CMK (cell line): ENCODE data around the gene IKZF5.

ENCODE experiments used
- DNase-seq: peaks from one replicate; pipeline ENCODE4 v3.0.0-alpha.2; 2010; ENCODE audit warnings: low read depth

IKZF5 gene, protein sequence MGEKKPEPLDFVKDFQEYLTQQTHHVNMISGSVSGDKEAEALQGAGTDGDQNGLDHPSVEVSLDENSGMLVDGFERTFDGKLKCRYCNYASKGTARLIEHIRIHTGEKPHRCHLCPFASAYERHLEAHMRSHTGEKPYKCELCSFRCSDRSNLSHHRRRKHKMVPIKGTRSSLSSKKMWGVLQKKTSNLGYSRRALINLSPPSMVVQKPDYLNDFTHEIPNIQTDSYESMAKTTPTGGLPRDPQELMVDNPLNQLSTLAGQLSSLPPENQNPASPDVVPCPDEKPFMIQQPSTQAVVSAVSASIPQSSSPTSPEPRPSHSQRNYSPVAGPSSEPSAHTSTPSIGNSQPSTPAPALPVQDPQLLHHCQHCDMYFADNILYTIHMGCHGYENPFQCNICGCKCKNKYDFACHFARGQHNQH

DNA sequence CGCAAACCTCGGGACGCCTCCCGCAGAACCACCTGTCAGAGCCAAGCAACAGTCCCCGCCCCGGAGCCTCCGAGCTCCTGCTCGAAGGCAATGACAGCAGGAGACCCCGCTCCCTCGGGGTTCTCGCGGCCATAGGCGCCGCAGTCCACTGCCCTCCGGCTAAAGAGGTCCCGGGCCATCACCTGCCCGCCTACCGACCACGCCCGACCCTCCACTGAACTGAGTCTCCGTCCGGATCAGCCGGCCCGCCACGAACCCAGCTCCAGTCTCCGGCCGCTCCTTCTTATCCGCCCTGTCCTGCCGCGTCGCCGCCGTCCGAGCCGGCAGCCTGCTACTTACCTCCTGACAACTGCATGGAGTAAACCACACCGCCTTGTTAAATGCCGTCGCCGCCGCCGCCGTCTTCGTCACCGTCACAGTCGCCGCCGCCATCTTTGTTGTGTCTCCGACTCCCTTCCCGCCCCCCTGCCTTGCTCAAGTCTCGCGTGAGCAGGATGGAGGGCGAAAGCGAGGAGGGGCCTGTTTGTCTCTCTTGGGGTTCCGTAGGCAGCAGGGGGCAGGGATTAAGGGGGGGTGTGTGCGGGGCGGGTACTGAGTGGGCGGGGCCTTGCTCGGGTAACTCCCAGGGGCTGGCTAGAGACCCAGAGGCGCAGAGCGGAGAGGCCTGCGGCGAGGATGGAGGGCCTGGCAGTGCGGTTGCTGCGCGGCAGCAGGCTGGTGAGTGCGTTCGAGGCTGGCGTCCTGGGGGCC lies at the start of gene IKZF5, which contains the start of gene ACADSB:
TSS of gene IKZF5 (minus strand) at position 441 of the 750 bp plus-strand sequence. CDS start 10,170 bp downstream, outside the sequence.
TSS of gene ACADSB (plus strand) at position 652 of the 750 bp plus-strand sequence. CDS start at position 676, 24 bp downstream.
- DNase-seq, result peak; percentile 94

DNA sequence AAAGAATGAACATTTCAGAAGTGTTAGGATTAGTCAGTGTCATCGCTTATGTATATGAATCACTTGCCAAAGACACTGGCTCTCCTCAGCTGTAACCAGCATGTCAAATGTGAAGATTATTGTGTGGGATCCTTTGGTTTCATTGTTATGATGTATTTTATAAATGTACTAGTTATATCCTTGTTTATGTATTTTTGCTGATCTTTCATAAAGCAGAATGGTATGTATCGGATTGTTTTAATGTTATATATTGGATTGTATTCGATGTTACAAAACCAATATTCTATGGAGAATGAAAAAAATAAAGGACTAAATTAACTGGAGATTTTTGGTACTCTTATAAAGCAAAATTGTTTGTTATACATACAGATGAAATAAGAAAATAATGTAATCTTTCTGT lies 49.4 kb upstream of the IKZF5 start:
- DNase-seq, result no peak

GRCh38 chr10:123045961-123046731 lies 37.6 kb upstream of the IKZF5 start:
- DNase-seq, result no peak

DNA sequence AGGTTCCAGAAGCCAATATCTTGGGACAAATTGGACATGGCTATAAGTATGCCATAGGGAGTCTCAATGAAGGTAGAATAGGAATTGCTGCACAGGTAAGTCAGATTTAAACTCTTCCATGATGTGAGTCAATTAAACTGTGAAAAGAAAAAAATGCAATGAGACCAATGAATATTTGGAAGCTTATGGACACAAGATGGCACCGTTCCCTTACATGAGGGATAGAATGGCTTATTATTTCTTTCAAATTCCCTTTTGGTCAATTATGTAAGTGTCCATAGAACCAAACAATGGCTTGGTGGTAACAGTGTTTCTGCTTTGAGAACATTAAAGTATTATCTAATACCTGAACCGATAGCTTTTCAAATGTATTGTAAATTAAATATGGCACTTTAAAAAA lies 35.8 kb upstream of the IKZF5 start:
- no peak for DNase-seq

DNA sequence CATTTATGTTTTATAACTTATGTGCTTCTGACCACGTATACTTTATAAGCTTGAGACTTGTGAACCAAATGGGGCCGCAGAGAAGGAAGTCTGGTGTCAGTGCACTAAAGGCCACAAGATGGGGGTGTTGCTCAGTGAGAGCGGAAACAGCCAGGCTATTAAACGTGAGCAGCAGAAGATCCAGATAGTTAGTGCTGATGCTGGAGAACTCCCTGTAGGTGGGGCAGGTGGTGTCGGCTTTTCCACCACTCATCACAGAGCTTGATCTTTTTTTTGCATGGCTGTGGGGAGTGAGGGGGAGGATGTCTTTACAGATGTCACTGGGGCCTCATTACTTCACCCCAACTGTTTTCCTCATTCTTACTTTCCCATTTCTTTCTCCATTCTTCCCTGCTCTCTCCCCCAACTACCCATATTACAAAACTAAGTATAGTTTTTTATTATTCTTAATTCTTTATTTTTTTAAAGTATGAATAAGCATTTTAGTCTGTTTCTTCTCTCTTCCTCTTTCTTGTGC lies 34.9 kb upstream of the IKZF5 start:
- DNase-seq, result peak; percentile 40

- DNase-seq, result no peak
Observed at GRCh38 chr10:123042708-123043408, 34.3 kb upstream of the IKZF5 start.

GRCh38 chr10:123039632-123039930 lies 31.0 kb upstream of the IKZF5 start:
- DNase-seq, result no peak

DNA sequence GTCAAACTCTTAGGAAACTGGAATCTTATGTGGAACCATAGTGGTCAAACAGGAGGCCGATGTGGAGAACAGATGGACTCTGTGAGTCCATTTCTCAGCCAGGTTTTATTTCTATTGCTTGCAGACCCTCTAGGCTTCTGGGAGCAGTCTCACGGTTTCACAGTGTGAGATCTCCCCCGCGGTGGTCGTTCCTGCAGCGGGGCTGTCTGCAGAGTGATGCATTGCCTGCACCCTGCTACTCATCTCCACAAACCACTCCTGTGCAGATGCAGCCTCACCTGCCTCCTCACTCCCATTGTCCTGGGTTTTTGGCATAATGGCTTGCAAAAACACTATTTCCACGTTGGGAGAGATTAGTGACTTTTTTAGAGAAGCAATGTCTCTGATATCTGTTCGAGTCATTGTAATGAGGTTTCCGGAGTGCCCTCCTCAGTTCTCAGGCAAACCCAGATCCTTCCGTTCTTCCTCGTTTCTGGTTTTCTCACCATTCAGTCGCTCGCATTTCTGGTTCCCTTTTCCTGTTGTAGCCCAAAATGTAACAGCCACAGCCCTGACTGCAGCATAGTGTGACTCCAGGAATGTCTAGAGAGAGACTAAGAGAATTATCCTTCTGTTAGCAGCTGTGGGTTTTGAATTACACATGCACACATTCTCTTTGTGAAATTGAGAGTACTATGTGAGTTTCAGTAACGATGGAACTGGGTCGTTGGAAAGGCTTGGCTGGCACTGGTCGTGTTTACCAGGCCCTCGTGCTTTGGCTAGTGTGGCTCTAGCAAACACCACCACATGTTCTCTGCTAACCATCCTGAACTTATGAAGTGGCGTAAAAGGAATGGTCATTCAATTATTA lies 30.4 kb upstream of the IKZF5 start:
- DNase-seq, result no peak

- DNase-seq, result no peak
Observed at GRCh38 chr10:123035467-123036086, 27.0 kb upstream of the IKZF5 start.

- DNase-seq, result no peak
Observed at GRCh38 chr10:123034332-123034731, 25.7 kb upstream of the IKZF5 start.

DNA sequence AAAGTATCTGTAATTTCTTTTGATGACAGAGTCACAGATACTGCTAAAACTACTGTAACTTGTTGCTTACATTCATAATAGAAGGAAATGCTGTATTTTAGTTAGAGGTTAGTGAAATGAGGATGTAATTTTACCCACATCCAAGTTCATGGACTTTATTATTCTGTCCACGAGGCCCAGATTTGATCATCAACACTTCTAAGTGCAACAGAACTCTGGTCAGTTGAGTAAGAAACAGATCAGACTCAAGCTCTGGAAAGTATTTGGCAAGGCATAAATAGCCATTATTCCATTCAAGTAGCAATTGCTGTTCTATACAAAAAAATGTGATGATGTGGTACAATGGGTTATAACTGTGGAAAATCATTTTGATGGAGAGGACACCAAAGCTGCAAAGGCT lies 22.5 kb upstream of the IKZF5 start:
- DNase-seq, result no peak

DNA sequence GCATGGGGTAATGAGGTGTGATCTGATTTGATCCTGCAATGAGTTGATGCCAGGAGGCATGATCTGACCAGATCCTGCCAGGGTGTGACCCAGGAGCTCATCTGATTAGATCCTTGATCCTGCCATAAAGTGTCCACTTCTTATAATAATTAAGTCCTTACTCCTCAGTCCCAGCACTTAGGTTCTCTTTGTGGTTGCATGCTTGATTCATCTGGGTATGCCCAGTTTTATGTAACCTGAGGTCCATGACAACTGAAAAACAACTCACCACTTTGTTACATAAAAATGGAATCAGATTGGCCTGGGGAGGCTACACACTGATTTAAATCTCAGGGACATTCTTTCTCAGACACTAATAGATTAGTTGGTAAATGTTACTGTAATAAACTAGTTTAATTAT lies 19.3 kb upstream of the IKZF5 start:
- DNase-seq, result no peak

GRCh38 chr10:123026302-123026701 lies 17.7 kb upstream of the IKZF5 start:
- DNase-seq, result no peak

DNA sequence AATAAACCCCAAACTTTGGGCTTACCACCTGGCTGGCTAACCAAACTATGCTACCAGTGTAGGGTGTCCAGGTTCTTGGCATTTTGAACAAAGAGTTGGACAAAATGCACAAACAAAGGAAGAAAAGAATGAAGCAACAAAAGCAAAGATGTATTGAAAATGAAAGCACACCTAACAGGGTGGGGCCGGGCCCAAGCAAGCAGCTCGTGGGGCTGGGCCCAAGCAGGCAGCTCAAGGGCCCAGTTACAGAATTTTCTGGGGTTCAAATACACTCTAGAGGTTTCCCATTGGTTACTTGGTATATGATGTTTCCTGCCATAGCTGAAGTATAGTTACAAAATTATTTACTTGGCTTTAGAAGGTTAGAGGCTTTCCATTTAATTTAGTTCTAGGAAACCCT lies 15.9 kb upstream of the IKZF5 start:
- no peak for DNase-seq

- DNase-seq, result no peak
Observed at GRCh38 chr10:123021517-123021916, 12.9 kb upstream of the IKZF5 start.

DNA sequence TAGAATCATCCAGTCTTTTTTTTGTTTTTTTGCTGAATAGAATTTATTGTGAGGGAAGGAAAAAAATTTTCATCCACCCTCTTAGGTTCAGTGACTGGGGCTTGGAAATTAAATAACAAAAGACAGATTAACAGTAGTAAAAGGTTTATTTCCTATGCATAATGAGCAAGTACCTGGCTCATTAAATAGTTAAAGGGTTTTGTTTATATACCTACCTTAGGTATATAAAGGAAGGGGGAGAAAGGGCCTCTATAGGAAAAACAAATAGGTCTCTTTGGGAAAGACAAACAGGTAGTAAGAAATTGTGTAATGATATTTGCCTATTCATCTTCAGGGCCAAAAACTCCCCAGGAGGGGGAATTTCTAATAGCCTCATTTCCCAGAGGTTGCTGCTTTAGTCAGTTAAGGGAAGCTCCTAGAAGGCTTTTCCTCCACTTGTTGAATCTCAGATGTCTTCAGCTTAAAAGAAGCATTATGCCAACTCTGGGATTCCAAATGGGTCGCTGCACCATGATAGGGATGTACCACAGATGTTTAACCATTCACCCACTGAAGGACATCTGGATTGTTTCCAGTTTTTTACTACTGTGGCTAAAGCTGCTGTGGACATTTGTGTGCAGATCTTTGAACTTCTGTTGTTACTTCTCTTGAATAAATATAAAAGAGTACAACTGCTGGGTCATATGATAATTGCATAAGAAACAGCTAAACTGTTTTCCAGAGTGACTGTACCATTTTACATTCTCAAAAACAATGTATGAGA lies 11.5 kb upstream of the IKZF5 start:
- no peak for DNase-seq

GRCh38 chr10:123019264-123019663 lies 10.7 kb upstream of the IKZF5 start:
- DNase-seq, result no peak

DNA sequence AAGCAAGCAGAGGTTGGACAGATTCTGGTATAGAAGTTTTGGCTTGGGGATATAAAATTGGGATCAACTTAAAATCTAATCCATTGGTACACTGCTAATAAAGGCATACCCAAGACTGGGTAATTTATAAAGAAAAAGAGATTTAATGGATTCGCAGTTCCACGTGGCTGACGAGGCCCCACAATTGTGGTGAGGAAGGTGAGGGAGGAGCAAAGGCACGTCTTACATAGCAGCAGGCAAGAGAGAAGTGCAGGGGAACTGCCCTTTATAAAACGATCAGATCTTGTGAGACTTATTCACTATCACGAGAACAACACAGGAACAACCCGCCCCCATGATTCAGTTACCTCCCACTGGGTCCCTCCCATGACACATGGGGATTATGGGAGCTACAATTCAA lies 9.9 kb upstream of the IKZF5 start:
- no peak for DNase-seq

GRCh38 chr10:123017421-123018165 lies 9.0 kb upstream of the IKZF5 start:
- DNase-seq, result no peak
